PC-3 (cell line): ENCODE results near the gene CD300LD. TPM values are rescaled to one million over a fixed set of nuclear protein-coding genes. Genes with fewer than 3 reads are reported as not detected.

Experiments
- ATAC-seq: fragments of 200-7000 bp; cut with Tn5 transposase; 2 replicates; pipeline ENCODE4 v1.9.1; 2020; ENCODE audit warnings: mild to moderate bottlenecking, moderate library complexity
- BruUV-seq: library from RNA; stranded (reverse); fragments of 400-500 nt; replicated peaks from 2 replicates; lab custom pipeline; 2021; lab: Mats Ljungman, UMichigan
- CTCF ChIA-PET: fragments of 300-600 bp; sonication (Branson Sonifier 250); formaldehyde crosslinking; loops from one replicate; lab custom pipeline; 2022; ENCODE audit warnings: antibody characterized with exemption; lab: Charles Lee
- POLR2A ChIA-PET: fragments of 300-600 bp; sonication (Branson Sonifier 250); formaldehyde crosslinking; loops from one replicate; lab custom pipeline; 2022; ENCODE audit warnings: antibody characterized with exemption; ENCODE audit not compliant: unreplicated experiment; lab: Charles Lee
- DNase-seq: peaks from one replicate; pipeline ENCODE4 v3.0.0-alpha.2; 2015
- H2AFZ ChIP-seq: fragments of 300-600 bp; sonication (generic); 2 replicates; pipeline ENCODE4 v1.6.0; 2016; ENCODE audit warnings: antibody characterized with exemption, low read length
- H3F3A ChIP-seq: fragments of 300-600 bp; sonication (generic); one replicate; pipeline ENCODE4 v1.6.0; 2017; ENCODE audit warnings: antibody characterized with exemption, low read length, control low read depth, mild to moderate bottlenecking; ENCODE audit not compliant: unreplicated experiment
- H3K27ac ChIP-seq: fragments of 300-600 bp; sonication (generic); 2 replicates; pipeline ENCODE4 v1.5.1; 2016; ENCODE audit warnings: mild to moderate bottlenecking, low read length
- H3K27me3 ChIP-seq: fragments of 300-600 bp; sonication (generic); 2 replicates; pipeline ENCODE4 v1.6.1; 2016; ENCODE audit warnings: low read length, mixed read lengths
- H3K36me3 ChIP-seq: fragments of 300-600 bp; sonication (generic); 2 replicates; pipeline ENCODE4 v1.6.1; 2016; ENCODE audit warnings: low read depth, mixed run types, low read length, mixed read lengths
- H3K4me1 ChIP-seq: fragments of 300-600 bp; sonication (generic); 2 replicates; pipeline ENCODE4 v1.5.1; 2016; ENCODE audit warnings: low read length; ENCODE audit not compliant: insufficient read depth
- H3K4me2 ChIP-seq: fragments of 300-600 bp; sonication (generic); 2 replicates; pipeline ENCODE4 v1.6.0; 2016; ENCODE audit warnings: low read length
- H3K4me3 ChIP-seq: fragments of 300-600 bp; sonication (generic); 2 replicates; pipeline ENCODE4 v1.5.1; 2016; ENCODE audit warnings: mild to moderate bottlenecking, low read length, mixed read lengths
- H3K79me2 ChIP-seq: fragments of 300-600 bp; sonication (generic); 2 replicates; pipeline ENCODE4 v1.6.1; 2017; ENCODE audit warnings: low read length, mixed read lengths
- H3K9ac ChIP-seq: fragments of 300-600 bp; sonication (generic); 2 replicates; pipeline ENCODE4 v1.6.0; 2016; ENCODE audit warnings: mild to moderate bottlenecking, low read length
- H3K9me2 ChIP-seq: fragments of 300-600 bp; sonication (generic); replicated peaks from 2 replicates; pipeline ENCODE4 v1.6.1; 2016; ENCODE audit warnings: mixed run types, low read length, mixed read lengths
- H3K9me3 ChIP-seq: fragments of 300-600 bp; sonication (generic); 2 replicates; pipeline ENCODE4 v1.6.1; 2016; ENCODE audit warnings: low read length, mixed read lengths
- H4K20me1 ChIP-seq: fragments of 300-600 bp; sonication (generic); 2 replicates; pipeline ENCODE4 v1.6.1; 2016; ENCODE audit warnings: low read length, mixed read lengths
- CTCF ChIP-seq: fragments of 300-600 bp; sonication (generic); conservative IDR thresholded peaks from 2 replicates; pipeline ENCODE4 v1.5.1; 2017; ENCODE audit warnings: antibody characterized with exemption, low read depth, mild to moderate bottlenecking, low read length
- EZH2 ChIP-seq: fragments of 300-600 bp; sonication (generic); IDR thresholded peaks from one replicate; pipeline ENCODE4 v1.6.1; 2017; ENCODE audit warnings: antibody characterized with exemption, mild to moderate bottlenecking, low read length; ENCODE audit not compliant: unreplicated experiment
- EZH2phosphoT487 ChIP-seq: fragments of 300-600 bp; sonication (generic); IDR thresholded peaks from 2 replicates; pipeline ENCODE4 v1.6.1; 2018; ENCODE audit warnings: mild to moderate bottlenecking, antibody characterized with exemption, low read length, borderline replicate concordance
- intact Hi-C: fragments of 100-400 bp; cut with micrococcal nuclease; formaldehyde crosslinking; loops from 2 replicates; pipeline ENCODE4 v1.9.0; 2023
- total RNA-seq: library from RNA; depleted of rRNA; stranded (reverse); fragments of >200 nt; gene quantifications from 2 replicates; pipeline ENCODE4 v1.2.3, GENCODE V29; 2014

CD300LD gene
- total RNA-seq, 1 experiment from 2014 or later, result not detected

GRCh38 chr17:74585711-74586110, 6.4 kb downstream of the CD300LD start:
- H3F3A ChIP-seq, result no peaks in the 10 kb centered on the region
- H3K9ac ChIP-seq, result no peak overlapping the region
- no peak overlapping the region for H2AFZ ChIP-seq
- no peaks in the 10 kb centered on the region for H4K20me1 ChIP-seq
- ChIA-PET POLR2A (no interaction called here), CTCF (no interaction called here)
- DNase-seq (no peak), ATAC-seq (no peak)
- H3K27me3 ChIP-seq, result peaks cover 70% of the 10 kb centered on the region
- no peak overlapping the region for H3K4me3 ChIP-seq
- no peaks in the 10 kb centered on the region for H3K36me3 ChIP-seq
- H3K4me1 ChIP-seq, result no peaks in the 10 kb centered on the region
- H3K4me2 ChIP-seq, result no peak overlapping the region
- TF ChIP-seq CTCF, result no peak
- intact Hi-C loops, result no loop called here
- no TSS peak for BruUV-seq
- H3K79me2 ChIP-seq, result no peaks in the 10 kb centered on the region
- no peak overlapping the region for H3K27ac ChIP-seq
- H3K9me3 ChIP-seq, result 0 out of 2 replicates have a peak, but pooled peaks cover 5% of the 10 kb centered on the region
- no peaks in the 10 kb centered on the region for H3K9me2 ChIP-seq

- H3K9me3 ChIP-seq, result 0 out of 2 replicates have a peak, but pooled peaks cover 5% of the 10 kb centered on the region
- H3K4me3 ChIP-seq, result no peak overlapping the region
- ATAC-seq (no peak), DNase-seq (no peak)
- peaks cover 63% of the 10 kb centered on the region for H3K27me3 ChIP-seq
- no peaks in the 10 kb centered on the region for H3K79me2 ChIP-seq
- no peak for TF ChIP-seq EZH2phosphoT487
- TF ChIP-seq CTCF, result no peak
- no peak for TF ChIP-seq EZH2
- CTCF ChIA-PET, result no interaction called here
- no peaks in the 10 kb centered on the region for H3K4me1 ChIP-seq
- H3K4me2 ChIP-seq, result no peak overlapping the region
- intact Hi-C loops, result no loop called here
- POLR2A ChIA-PET, result no interaction called here
- BruUV-seq, result no TSS peak
- H3K27ac ChIP-seq, result no peak overlapping the region
- H3K9ac ChIP-seq, result no peak overlapping the region
- no peak overlapping the region for H2AFZ ChIP-seq
- no peaks in the 10 kb centered on the region for H3F3A ChIP-seq
- no peaks in the 10 kb centered on the region for H3K9me2 ChIP-seq
- no peaks in the 10 kb centered on the region for H3K36me3 ChIP-seq
- no peaks in the 10 kb centered on the region for H4K20me1 ChIP-seq
Measured at GRCh38 chr17:74584292-74585060, 7.6 kb downstream of the CD300LD start.

- ATAC-seq, result no peak
- Histone ChIP-seq H3K4me2 (no peak overlapping the region), H3K9me2 (no peaks in the 10 kb centered on the region), H3K4me1 (no peaks in the 10 kb centered on the region), H3K27me3 (peaks cover 62% of the 10 kb centered on the region), H3F3A (no peaks in the 10 kb centered on the region), H4K20me1 (no peaks in the 10 kb centered on the region), H3K9ac (no peak overlapping the region), H2AFZ (no peak overlapping the region), H3K36me3 (no peaks in the 10 kb centered on the region), H3K27ac (no peak overlapping the region), H3K4me3 (no peak overlapping the region), H3K79me2 (no peaks in the 10 kb centered on the region), H3K9me3 (0 out of 2 replicates have a peak, but pooled peaks cover 5% of the 10 kb centered on the region)
- DNase-seq, result no peak
- intact Hi-C loops, result no loop called here
- ChIA-PET POLR2A (no interaction called here), CTCF (no interaction called here)
- TF ChIP-seq CTCF, result no peak
- TF ChIP-seq EZH2, result no peak
- no peak for TF ChIP-seq EZH2phosphoT487
- BruUV-seq, result no TSS peak
Measured at GRCh38 chr17:74582633-74583032, 9.4 kb downstream of the CD300LD start.
